Brain pericyte (primary cell): ENCODE measurements around the gene ABHD16B.
"Not testable (repeated sequence)": the region's sequence is repeated elsewhere in the genome, so short reads cannot be mapped to it uniquely, and the experiment has no call there.

Experiments used
- DNase-seq: peaks from one replicate; pipeline ENCODE4 v3.0.0-alpha.2; 2012; ENCODE audit warnings: low read depth, low spot score

ABHD16B gene

DNA sequence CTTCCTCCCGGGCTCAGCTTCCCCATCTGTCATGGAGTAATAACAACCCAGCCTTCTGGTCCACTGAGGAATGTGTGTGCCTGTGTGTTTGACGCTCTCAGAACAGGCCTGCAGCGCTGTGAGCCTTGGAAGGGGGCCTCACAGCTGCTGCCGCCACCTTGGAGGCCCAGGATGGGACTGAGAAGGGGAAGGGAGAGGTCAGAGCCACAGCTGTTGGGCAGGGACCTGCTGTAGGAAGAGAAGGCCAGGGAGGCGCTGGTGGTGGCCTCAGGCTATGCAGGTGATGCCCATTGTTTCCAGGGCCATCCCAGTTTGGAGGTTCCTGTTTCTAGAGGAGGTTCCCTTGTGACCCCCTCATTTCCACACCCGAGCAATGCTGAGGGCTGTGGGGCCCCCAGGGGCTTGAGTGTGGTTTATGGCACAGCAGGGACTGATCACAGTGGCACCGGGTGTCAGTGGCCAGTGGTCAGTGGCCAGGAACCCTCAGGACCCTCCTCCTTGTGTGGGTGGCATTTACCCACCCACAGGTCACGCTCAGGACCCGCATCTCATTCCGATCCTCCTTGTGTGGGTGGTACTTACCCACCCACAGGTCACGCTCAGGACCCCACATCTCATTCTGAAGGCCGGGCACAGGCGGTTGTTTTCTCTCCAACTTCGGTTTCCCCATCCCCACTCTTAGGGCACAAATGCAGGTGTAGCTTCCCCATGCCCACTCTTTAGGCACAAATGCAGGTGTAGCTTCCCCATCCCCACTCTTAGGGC, 17.8 kb downstream of the ABHD16B start:
- no peak for DNase-seq

DNA sequence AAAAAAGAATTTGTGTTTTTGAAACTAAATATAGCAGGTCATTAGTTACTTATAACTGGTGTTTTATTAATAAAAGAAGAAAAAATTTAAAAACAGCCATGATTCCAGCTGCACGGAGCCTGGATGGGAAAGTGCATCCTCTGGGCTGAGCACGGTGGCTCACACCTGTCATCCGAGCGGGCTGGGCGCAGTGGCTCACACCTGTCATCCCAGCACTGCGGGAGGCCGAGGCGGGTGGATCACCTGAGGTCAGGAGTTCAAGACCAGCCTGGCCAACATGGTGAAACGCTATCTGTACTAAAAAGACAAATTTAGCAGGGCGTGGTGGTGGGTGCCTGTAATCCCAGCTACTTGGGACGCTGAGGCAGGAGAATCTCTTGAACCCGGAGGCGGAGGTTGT, 19.6 kb downstream of the ABHD16B start:
- not testable (repeated sequence) for DNase-seq

DNA sequence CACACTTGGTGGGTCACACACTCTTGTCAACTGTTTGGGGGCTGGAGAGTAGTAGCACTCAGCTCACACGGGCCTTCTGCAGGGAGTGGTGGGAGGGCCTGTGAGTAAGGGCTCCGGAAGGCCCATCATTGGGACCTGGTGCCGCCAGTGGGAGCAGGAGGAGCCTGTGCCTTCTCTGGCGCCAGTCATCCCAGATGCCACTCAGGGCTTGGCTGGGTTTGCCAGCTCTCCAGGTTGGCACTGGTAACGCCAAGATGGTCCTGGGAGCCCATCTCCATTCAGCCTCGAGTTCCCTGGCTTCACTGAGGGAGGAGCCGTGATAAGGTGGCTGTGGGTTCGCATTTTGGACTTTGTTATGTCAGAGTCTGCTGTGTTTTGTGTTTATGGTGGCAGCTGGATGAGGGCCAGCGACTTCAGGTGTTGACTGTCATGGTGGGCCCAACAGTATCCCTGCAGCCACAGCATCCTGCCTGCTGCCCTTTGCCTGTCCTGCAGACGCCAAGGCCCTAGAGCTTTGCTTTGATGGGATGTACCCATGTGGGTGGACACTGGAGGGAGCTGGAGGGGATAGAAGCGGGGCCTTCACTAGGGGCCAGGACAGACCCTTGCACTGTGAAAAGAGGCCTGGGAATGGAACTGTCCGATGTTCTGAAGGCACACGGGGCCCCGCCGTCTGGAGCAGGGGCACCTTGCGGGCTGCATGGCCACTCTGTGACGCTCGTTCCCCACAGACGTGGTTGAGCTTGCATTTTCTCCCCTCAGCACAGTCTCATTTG, 20.3 kb downstream of the ABHD16B start:
- DNase-seq, result no peak

DNA sequence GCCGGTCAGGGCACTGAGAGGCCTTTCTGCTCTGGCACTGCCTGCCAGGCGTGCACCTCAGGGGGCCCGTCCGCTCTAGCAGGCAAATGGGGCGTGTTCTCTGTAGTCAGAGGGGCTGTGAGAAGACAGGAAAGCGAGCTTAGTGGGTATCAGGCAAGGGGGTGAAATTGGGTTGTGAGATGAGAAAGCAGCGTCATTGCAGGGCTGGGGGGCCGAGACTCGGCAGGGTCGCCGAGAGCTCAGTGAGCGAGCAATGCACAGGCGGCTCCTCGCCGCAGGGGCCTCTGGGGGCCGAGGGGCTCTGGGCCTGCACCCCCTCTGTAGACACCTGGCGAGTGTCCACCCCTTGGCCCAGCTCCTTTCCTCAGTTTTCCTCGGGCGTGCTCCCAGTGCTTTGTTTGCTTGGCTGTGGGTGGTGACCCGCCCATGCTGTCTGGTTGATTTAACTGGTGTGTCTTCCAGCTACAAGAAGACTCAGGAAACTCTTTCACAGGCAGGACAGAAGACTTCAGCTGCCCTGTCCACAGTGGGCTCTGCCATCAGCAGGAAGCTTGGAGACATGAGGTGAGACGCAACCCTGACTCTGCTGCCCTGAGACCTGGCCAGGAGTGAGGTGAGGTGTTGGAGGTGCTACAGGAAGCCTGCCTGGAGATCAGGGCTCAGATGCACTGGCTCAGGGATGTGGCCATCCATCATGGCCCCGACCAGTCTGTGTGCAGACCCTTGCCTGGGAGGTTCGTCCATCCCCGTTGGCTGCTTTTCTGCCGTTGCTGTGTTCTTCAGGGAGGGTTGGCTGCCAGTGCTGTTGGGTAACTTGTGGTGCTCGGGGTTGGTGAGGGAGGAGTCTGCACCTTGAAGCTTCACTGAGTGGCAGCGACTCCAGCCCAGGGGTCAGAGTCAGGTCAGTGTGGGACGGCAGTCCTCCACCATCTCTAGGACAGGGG, 21.2 kb downstream of the ABHD16B start:
- DNase-seq, result no peak

DNA sequence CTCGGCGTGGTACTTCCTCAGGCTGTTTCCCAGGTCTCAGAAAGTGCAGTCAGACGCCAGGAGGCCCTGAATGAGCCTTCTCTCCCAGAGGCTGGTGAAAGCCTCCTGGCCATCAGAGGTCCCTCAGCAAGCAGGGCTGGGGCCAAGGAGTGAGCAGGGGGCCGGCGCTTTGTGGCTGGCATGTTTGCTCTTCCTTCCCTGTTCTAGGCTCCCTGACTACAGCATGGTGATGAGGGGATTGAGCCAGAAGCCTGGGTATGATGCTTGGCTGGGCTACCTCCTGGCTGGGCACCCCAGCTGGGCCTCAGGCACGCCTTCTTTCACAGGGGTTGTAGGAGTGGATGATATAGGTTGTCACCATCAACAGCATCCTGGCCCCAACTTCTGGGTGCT, 21.9 kb downstream of the ABHD16B start:
- DNase-seq, result no peak

DNA sequence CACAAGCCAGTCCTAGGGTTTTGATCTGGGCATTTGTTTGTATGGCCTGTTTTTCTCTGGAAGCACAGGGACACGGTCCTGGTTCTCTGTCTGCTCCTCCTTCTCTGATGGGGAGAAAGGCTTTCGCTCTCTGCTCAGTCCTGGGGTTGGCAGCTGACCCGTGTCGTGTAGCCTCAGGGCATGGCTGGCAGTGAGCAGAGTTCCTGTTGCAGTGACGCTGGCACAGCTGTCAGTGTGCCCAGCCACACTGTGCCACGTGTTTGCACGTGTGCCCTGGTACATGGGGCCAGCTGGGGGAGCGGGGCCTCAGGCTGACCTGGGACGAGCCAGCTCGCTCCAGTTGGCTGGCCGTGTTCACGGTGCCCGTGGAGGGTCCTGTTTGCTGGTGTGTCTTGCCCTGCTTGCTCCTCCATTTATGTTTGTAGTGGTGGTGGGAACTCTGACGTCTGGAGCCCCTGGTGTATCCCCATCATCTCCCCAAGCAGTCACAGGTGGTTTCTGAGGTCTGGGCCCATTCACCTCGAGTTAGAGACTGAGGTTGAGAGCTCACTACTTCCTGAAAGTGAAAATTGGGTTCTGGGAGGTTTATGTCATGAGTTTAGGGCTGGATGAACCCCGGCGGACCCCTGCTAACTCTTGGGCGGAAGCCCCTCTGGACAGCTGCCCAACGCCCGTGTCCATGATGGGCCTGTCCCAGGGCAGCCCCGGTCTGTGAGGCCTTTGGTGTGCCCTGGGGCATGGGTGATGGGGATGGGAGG, 23.4 kb downstream of the ABHD16B start:
- no peak for DNase-seq

DNA sequence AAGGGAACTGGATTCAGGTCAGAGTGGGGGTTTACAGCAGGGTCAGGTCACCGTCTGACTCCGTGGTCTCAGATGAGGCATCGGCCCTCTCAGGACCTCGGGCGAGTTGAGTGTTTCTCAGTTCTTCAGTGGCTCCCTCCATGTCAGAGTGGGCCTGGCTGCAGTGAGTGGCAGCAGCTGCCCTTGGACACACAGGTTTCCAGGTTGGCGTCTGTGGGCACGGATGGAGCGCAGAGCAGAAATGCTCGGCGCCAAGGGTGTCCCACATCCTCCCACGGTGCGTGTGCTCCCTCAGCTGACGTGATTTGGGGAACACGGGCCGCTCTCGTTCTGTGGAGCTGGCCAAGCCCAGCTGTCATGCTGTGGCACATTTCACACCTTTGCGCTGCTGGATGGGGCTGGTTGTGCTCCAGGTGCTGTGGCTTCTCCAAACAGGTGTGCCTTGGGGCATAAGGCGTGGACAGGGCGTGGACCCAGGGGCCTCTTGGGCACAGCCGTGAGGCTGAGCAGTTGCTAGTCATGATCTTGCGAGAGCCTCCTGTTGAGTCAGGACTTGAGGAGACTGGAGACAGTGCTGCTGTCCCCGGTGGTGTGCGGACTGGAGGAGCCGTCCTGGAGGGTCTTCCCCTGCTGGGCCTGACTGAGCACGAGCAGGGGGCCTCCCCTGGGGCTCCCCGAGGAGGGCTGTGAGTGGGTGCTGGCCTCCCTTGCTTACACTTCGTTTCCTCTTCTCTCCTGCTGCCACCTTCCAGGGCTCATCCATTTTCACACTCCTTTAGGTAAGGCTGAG, 24.2 kb downstream of the ABHD16B start:
- DNase-seq, result no peak

DNA sequence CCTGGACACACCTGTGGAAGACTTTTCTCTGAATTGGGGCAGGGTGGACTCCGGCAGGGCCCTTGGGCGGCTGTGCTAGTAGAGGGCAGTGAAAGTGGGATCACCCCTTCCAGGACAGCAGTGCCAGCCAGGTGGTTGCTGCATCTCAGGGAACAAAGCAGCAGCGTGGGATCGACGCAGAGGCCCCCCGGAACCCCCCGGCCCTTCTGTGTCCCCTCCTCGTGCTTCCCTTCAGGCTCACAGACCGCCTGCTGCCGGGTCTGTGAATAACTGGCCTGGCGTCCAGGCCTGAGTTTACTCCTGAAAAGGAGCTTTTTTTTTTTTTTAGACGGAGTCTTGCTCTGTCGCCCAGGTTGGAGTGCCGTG, 24.7 kb downstream of the ABHD16B start:
- no peak for DNase-seq

DNA sequence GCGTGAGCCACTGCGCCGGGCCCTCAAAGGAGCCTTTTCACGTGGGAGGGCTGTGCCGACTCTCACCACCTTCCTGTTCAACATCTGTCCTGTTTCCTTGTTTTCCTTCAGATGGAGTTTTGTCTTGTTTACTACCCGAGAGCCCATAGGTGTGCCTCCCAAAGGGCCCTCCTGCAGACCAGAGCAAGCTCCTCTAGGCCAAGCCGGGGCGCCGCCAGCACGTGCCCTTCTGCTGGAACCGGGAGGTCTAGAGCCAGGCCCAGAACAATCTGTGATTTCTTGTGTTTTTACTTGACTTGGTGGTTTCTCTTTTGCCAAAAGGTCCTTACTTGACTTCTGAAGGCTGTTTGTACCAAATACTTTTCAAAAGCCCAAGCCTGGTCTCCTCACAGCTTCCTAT, 25.6 kb downstream of the ABHD16B start:
- no peak for DNase-seq

DNA sequence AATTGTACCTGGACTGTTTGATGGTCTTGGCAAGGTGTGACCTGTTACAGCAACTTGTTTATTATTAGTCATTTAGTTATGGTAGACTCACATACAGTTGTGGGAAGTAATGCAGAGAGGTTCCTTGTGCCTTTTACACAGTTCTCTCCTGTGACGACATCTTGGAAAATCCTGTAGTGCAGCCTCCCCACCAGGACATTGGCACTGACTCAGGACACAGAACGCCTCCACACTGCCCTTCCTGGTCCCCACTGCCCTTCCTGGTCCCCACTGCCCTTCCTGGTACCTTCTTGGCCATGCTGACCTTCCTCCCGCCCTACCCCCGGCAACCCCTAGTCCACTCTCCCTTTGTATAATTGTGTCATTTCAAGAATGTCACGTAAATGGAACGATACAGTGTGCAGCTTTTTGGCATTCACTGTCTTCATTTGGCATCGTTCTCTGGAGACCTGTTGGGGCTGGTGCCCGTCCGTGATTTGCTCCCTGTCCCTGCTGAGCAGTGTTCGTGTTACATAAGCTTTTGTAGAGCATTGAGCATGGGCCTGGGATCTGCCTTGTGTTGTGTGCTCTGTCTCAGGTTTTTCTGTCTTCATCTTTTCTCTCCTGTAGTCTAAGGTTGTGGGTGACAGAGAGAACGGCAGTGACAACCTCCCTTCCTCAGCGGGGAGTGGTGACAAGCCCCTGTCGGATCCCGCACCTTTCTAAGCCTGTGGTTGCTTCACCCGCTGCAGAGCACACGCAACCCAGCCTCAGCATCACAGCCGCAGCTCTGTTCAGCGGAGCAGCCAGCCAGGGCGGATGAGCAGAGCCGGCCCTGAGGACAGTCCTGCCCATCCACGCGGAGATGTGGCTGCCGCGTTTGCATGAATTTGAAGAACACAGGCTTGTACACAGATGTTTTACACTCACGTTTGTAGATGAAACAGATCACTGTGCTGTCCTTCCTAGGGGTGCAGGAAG, 28.2 kb downstream of the ABHD16B start:
- no peak for DNase-seq

DNA sequence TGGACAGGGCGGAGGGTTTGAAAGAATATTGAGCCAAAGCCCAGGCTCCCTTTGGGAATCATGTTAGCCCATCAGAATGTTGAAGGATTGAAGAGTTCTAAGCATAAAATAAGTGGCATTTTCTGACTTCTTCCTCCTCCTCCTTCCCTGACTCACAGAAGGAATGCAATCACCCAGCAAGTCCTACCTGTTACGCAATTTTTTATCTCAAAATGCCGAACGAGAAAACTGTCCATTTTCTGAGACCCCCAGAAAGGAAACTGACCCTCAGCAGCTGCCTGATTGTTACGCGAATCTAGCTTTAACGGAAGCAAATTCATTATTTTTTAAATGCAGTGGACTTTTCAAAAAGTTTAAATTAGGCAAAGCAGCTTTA, 28.9 kb downstream of the ABHD16B start:
- DNase-seq, result no peak

DNA sequence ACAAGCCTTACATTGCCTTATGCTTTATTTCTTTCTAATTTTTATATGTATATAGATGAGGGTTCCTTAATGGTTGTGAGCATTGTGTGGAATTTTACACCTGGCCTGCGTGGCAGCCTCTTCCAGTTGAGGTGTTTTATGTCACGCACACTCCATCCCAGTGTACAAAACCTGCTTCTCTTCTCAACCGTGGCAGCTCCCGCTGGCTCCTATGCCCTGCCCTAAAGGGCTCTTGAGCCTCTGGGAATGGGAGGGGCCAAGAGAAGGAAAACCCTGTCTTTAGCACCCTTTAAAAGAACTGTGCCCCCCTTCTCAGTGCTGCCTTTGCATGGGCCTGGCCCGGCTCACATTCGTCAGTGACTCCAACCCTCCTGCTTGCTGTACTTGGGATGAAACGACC, 29.3 kb downstream of the ABHD16B start:
- DNase-seq, result no peak

DNA sequence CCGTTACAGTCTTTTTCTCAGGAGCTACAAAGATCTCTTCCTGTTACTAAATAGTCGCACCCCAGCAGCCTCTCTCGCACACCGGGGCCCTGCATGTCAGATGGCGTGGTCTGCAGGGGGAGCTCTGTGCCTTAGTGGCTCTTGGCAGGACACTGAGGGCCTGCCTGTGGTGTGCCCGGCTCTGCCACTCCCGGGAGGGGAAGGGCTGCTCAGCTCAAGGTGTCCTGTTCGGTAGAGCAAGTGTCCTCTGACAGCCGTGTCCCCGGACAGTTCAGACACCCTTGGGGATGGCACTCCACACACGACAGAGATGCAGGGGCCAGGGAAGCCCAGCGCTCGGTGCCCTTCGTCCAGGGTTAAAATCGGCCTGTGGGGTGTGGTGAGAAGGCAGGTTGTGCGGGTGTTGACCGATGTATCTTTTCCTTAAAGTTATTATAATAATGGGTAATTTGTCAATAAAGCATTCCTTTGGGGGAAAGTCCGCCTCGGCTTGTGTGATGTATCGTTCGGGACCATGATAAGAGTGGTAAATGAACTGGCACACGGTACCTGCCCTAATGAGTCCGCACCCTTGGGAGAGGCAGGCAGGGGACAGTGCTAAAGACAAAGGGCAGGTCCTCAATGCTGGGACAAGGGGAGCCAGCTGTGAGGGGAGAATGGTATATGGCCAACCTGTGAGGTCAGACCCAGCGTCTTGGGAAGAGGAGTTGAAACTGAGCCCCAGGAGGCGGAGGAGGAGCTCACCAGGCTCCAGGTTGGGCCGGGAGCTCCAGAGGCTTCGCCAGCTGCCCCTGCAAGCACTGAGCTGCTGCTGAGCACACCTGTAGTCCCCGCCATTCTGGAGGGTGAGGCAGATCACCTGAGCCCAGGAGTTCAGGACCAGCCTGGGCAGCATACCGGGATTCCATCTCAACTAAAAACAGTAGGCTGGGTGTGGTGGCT, 30.0 kb downstream of the ABHD16B start:
- DNase-seq, result no peak

DNA sequence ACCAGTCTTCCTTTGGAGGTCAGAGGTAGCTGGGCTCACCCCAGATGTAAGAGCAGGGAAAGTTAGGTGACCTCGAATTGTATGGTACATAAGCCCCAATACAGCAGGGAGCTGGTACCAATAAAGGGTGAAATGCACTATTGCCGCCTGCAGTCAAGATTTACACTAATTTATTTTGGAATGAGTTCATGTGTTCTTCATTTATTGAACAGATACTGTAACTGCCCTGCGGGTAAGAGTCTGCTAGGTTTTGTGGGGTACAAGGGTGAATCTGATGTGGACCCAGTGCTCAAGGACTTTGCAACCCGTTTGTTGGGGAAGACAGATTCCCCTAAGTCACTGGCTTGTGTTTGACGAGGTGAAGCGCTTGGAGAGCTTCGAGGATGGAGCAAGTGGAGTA, 31.1 kb downstream of the ABHD16B start:
- DNase-seq, result no peak

DNA sequence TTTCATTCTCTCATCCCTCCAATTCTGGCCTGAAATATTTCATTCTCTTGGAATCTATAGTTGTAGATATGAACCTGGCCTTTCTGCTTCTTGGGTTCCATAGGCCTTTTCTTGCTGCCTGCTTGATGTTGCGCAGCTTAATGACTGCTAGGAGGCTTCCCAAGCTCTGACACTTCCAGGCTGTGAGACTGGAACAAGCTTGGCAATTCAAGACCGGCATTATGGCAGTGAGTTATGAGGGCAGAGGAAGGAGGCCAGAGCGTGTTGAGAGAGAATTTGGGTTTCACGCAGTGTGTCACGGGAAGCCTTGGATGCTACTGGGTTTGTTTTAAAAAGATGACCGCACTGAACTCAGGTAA, 32.7 kb downstream of the ABHD16B start:
- DNase-seq, result no peak

DNA sequence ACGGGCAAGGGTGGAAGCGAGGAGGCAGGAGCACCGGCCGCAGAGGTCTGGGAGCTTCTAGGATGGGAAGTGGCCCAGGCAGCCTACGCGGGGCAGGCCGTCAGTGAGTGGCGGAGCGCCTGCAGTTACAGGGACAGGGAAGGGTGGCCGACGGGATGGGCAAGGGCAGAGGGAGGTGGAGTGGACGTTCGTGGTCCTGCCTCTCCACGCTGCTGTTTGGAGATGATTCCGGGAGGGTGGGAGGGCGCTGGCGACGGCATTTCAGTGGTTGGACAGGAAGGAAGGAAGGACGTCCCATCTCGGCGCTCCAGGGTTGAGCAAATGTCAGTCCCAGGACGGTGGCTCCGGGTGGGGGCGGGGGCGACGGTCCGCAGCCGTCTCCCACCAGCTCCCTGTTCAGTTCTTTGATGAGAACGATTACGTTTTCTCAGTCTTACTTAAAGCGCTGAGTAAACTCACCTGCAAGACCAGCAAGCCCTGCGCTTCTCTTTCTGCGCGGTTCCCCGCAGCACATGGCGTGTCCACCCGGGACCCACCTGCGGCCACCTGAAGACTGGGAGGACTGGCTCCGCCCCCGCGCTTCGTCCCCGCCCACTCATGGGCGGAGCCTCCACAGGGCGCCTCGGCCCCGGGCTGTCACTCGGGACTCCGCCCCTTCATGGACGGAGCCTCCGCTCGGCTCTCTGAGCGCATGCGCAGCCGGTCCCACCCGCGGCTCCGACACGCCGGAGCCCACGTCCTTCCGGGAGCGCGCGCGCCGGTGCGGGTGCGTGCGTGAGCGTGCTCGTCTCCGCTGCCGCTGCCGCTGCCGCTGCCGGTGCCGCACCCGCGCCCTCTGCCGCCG, 33.3 kb downstream of the ABHD16B start, which contains the start of gene DNAJC5:
Gene DNAJC5 (plus strand): TSS at position 769 of the 844 bp plus-strand sequence. CDS start 33,220 bp downstream, outside the sequence.
- DNase-seq, result peak; percentile 75

DNA sequence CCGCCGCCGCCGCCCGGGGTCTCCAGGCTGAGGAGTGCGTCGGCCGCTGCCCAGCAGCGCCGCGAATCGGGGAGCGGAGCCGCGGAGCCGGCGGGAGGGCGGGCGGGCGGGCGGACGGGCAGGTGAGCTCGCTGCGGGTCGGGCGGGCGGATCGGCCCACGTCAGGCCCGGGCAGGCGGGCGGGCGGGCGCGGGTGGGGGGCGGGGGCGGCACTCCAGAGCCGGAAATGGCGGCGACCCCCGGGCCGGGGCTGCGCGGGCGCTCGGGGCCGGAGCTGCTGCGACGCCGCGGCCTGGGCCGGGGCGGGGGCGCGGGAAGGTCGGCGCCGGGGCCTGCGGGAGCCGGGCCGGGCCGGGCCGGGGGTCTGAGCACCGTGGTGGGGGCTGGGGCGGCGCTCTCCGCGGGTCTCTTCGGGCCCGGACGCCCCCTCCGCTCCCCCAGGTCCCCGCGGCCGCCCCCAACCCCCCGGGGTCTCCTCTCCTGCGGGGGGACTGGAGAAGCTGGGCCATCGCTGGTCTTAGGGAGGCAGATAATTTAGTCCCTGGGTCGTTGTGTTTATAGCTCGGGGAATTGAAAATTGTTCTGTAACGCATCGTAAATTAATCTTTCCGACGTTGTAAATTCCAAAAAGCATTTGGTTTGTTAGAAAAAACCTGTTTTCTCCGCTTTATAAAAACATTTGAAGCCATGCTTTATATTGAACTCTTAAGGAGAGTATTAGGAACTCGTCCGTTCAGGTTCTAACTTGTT, 34.1 kb downstream of the ABHD16B start:
- DNase-seq, result no peak
